Thyroid gland (tissue), 4 donors: ENCODE results near the gene KCNJ11.

Experiments
- CTCF ChIP-seq, 6 experiments: fragments of 200-600 bp in 3 of 6; fragments of 450-650 bp in 3 of 6; sonication (generic) in 3 of 6; IDR thresholded peaks; one replicate each; pipeline ENCODE4 v1.5.1; 2016 to 2019; ENCODE audit warnings: antibody characterized with exemption in 6 of 6, mild to moderate bottlenecking in 2 of 6, inconsistent platforms in 1 of 6, moderate library complexity in 1 of 6
- POLR2A ChIP-seq, 2 donors: fragments of 450-650 bp; IDR thresholded peaks; one replicate each; pipeline ENCODE4 v1.6.1; 2017; ENCODE audit warnings: antibody characterized with exemption in 2 of 2, mild to moderate bottlenecking in 2 of 2, moderate library complexity in 1 of 2

- TF ChIP-seq POLR2A (IDR thresholded peaks at IDR 0.05) = no peak
- no peak for TF ChIP-seq CTCF (IDR thresholded peaks at IDR 0.05)
These were observed 14.0 kb upstream of the KCNJ11 start for GRCh38 chr11:17402486-17402885.
